HUES48 (cell line): Measurements from ENCODE around the gene ZBTB18.
"Not testable (repeated sequence)": the region's sequence is repeated elsewhere in the genome, so short reads cannot be mapped to it uniquely, and the experiment has no call there.

Experiments used
- H3K27ac ChIP-seq: one replicate; pipeline ENCODE4 v1.7.0; 2013; ENCODE audit warnings: low read depth, low read length, inconsistent platforms
- H3K27me3 ChIP-seq: 2 replicates; pipeline ENCODE4 v1.6.1; 2013; ENCODE audit warnings: mild to moderate bottlenecking, low read length; ENCODE audit not compliant: control insufficient read depth, insufficient read depth
- H3K36me3 ChIP-seq: 2 replicates; pipeline ENCODE4 v1.6.1; 2013; ENCODE audit warnings: low read length; ENCODE audit not compliant: control insufficient read depth, insufficient read depth
- H3K4me1 ChIP-seq: 2 replicates; pipeline ENCODE4 v1.6.1; 2013; ENCODE audit warnings: mild to moderate bottlenecking, low read length; ENCODE audit not compliant: control insufficient read depth, insufficient read depth
- H3K4me3 ChIP-seq: 2 replicates; pipeline ENCODE4 v1.5.1; 2013; ENCODE audit warnings: mild to moderate bottlenecking, low read depth, low read length
- H3K9ac ChIP-seq: 2 replicates; pipeline ENCODE4 v1.6.1; 2013; ENCODE audit warnings: mild to moderate bottlenecking, low read depth, low read length, moderate library complexity
- H3K9me3 ChIP-seq: 2 replicates; pipeline ENCODE4 v1.6.1; 2013; ENCODE audit warnings: low read length; ENCODE audit not compliant: control insufficient read depth, insufficient read depth

Gene ZBTB18

DNA sequence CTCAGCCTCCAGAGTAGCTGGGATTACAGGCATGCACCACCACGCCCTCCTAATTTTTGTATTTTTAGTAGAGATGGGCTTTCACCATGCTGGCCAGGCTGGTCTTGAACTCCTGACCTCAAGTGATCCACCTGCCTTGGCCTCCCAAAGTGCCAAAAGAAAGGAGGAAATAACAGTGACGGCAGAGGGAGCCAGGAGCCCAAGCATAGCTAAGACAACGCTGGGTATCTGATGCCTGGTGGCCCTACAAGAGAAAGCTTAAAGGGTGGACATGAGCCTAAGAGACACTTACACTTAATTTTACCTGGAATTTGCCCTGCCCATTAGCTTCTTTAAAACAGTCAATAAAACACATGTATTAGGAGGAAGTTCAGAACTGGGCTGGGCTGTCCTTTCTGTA is 36.2 kb upstream of the ZBTB18 start:
- H3K9ac ChIP-seq, H3K36me3 ChIP-seq, H3K27ac ChIP-seq, H3K4me3 ChIP-seq, H3K9me3 ChIP-seq, H3K27me3 ChIP-seq: not testable (repeated sequence)
- peaks cover 23% of the 10 kb centered on the region for H3K4me1 ChIP-seq

- peaks cover 14% of the 10 kb centered on the region; the same call in 1 of the 2 replicates for H3K4me1 ChIP-seq
- no peaks in the 10 kb centered on the region for H3K27me3 ChIP-seq
- no peak overlapping the region for H3K4me3 ChIP-seq
- H3K9me3 ChIP-seq = no peaks in the 10 kb centered on the region
- no peak overlapping the region for H3K9ac ChIP-seq
- no peaks in the 10 kb centered on the region for H3K36me3 ChIP-seq
- no peak overlapping the region for H3K27ac ChIP-seq
Measured at GRCh38 chr1:244019982-244020485, 31.0 kb upstream of the ZBTB18 start.

GRCh38 chr1:244021427-244021826 is 29.7 kb upstream of the ZBTB18 start:
- Histone ChIP-seq H3K9me3 (no peaks in the 10 kb centered on the region), H3K36me3 (no peaks in the 10 kb centered on the region), H3K4me3 (no peak overlapping the region), H3K9ac (no peak overlapping the region), H3K27ac (peak overlapping the region; percentile 17), H3K27me3 (no peaks in the 10 kb centered on the region), H3K4me1 (peaks cover 14% of the 10 kb centered on the region; the same call in 1 of the 2 replicates)

DNA sequence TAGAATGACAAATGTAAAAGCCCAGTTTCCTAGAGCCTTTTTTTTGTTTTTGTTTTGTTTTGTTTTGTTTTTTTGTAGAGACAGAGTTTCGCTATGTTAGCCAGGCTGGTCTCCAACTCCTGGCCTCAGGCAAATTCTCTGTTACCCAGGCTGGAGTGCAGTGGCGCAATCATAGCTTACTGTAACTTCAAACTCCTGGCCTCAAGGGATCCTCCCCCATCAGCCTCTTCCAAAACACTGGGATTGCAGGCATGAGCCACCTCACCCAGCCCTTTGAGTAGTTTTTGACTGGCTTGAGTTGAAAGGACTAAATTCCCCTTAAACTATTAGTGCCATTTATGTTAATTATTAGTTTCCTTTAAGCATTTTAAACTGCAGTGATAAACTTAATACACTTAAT is 28.8 kb upstream of the ZBTB18 start:
- H3K4me1 ChIP-seq = peaks cover 14% of the 10 kb centered on the region; the same call in 1 of the 2 replicates
- H3K27ac ChIP-seq = no peak overlapping the region
- no peak overlapping the region for H3K9ac ChIP-seq
- H3K27me3 ChIP-seq = no peaks in the 10 kb centered on the region
- H3K4me3 ChIP-seq = no peak overlapping the region
- no peaks in the 10 kb centered on the region for H3K9me3 ChIP-seq
- H3K36me3 ChIP-seq = no peaks in the 10 kb centered on the region

DNA sequence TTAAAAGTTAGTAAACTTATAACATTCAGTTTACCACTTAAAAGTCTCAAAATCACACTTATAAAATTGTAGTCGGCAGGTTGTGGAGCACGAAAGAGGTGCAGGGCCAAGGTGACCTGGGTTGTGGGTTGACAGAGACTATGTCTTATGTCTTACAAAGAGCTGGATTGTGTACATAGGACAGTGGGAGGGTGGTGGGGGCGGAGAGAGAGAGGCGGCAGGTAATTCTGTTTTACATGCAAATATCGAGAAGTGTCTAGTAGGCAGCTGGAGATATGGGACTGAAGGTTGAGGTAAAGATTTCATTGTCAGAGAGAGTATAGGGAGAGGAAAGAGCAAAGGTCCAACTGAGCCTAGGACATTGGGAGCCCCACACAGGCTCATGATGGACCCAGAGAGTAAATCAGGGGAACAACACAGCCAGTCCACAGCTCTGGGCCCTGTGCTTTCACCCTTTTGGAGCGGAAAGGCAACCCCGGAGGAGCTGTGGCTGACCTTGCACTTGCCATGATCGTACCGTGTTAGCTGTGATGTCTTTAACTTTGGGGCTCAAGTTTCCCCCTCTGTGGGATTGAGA is 28.1 kb upstream of the ZBTB18 start:
- no peaks in the 10 kb centered on the region for H3K36me3 ChIP-seq
- H3K27ac ChIP-seq = no peak overlapping the region
- H3K4me1 ChIP-seq = peaks cover 14% of the 10 kb centered on the region; the same call in 1 of the 2 replicates
- H3K27me3 ChIP-seq = no peaks in the 10 kb centered on the region
- no peaks in the 10 kb centered on the region for H3K9me3 ChIP-seq
- H3K4me3 ChIP-seq = no peak overlapping the region
- H3K9ac ChIP-seq = no peak overlapping the region

DNA sequence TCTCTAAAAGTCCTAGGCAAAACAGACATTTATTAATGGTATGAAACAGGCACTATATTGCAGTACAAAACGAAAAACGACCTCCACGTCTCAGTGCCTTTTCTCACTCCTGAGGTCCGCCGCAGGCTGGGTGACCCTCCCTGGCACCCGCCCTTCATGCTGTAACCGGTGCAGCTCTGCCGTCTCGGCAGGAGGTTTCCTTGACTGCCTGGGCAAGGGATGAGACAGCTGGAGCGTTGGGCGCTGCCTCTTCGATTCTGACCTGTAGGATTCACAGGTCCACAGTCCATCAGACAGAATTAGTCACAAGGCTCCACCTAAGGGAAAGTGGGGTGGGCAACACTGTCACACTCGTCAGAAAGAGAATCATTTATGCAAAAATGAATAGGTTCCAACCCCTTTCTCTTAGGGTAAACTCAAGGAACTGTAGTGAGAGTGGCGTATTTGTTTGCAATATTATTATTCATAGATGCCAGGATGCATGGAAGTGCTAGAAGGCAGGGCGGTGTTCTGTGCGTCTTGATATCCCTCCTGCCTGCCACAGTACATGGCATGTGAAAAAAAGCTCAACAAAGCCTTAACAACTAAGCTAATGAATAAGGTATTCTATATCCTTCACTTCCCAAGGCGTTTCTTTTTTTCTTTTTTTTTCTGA is 23.5 kb upstream of the ZBTB18 start:
- Histone ChIP-seq H3K4me1 (0 out of 2 replicates have a peak, but pooled peaks cover under 1% of the 10 kb centered on the region), H3K4me3 (no peak overlapping the region), H3K27me3 (no peaks in the 10 kb centered on the region), H3K9ac (no peak overlapping the region), H3K9me3 (no peaks in the 10 kb centered on the region), H3K36me3 (no peaks in the 10 kb centered on the region), H3K27ac (no peak overlapping the region)

- Histone ChIP-seq H3K36me3 (no peaks in the 10 kb centered on the region), H3K27me3 (no peaks in the 10 kb centered on the region), H3K4me1 (no peaks in the 10 kb centered on the region), H3K27ac (no peak overlapping the region), H3K9me3 (no peaks in the 10 kb centered on the region), H3K4me3 (no peak overlapping the region), H3K9ac (no peak overlapping the region)
Measured at GRCh38 chr1:244028701-244029100, 22.4 kb upstream of the ZBTB18 start.

- Histone ChIP-seq H3K9ac (no peak overlapping the region), H3K4me3 (no peak overlapping the region), H3K9me3 (no peaks in the 10 kb centered on the region), H3K27me3 (no peaks in the 10 kb centered on the region), H3K27ac (no peak overlapping the region), H3K36me3 (no peaks in the 10 kb centered on the region), H3K4me1 (no peaks in the 10 kb centered on the region)
Measured at GRCh38 chr1:244029124-244029523, 22.0 kb upstream of the ZBTB18 start.

DNA sequence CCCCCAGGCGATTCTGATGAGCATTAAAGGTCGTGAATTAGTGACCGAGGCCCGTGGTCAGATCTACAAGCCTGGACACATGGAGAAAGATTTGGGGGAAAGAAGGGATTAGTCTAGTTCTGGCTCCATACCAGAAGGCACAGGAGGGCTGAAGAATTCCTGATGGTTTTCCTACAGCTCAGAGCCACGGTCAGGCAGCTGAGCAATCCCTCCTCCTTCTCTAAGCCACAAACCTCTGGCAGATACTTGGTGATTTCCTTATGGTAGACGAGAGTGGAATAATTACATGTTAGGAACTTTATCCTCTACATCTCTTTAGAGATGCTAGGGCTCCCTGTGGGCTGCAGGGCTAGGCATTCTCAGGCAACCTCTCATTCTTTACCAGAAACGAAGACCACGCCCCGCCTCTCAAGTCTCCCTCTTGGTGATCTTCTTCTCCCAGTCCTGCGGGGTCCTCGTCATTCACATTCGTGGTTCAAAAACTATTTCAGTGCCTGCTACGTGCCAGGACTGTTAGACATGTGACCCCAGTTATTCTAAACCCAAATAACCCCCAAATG is 20.5 kb upstream of the ZBTB18 start:
- Histone ChIP-seq H3K27ac (no peak overlapping the region), H3K9me3 (no peaks in the 10 kb centered on the region), H3K36me3 (no peaks in the 10 kb centered on the region), H3K4me1 (no peaks in the 10 kb centered on the region), H3K27me3 (no peaks in the 10 kb centered on the region), H3K4me3 (no peak overlapping the region), H3K9ac (no peak overlapping the region)

DNA sequence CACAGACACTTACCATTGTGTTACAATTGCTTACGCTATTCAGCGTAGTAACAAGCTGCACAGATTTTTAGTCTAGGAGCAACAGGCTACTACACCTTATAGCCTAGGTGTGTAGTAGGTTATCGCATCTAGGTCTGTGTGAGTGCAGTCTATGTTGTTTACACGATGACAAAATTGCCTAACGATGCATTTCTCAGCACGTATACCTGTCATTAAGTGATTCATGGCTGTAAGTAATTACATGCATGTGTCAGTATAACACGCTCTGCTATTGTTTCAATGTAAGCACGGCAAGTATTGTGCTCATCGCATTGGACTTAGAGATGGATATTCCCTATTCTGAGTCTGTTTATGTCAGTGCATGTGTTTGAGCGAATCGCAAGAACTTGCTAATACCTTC is 15.7 kb upstream of the ZBTB18 start:
- Histone ChIP-seq H3K27me3 (no peaks in the 10 kb centered on the region), H3K36me3 (no peaks in the 10 kb centered on the region), H3K27ac (no peak overlapping the region), H3K9ac (no peak overlapping the region), H3K4me1 (no peaks in the 10 kb centered on the region), H3K4me3 (no peak overlapping the region), H3K9me3 (no peaks in the 10 kb centered on the region)

DNA sequence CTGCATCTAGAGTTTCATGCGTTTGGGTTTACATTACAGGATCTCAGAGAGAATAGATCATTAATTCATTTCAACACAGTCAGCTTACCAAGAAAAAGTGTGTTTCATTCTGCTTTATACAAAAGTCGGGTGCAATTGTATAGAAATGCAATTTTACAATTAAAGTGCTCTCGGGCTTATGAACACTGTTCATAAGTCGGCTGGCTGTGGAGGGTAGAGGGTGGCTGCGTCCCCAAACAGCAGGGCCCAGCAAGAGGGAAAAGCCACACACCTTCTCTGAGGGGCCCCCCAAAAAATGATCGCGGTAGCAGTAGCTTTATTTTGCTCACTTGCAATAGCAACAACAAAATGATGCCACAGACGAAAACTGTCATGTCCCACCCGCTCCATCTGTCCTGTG is 13.8 kb upstream of the ZBTB18 start:
- Histone ChIP-seq H3K36me3 (no peaks in the 10 kb centered on the region), H3K27me3 (no peaks in the 10 kb centered on the region), H3K4me3 (no peak overlapping the region), H3K9ac (no peak overlapping the region), H3K4me1 (no peaks in the 10 kb centered on the region), H3K9me3 (no peaks in the 10 kb centered on the region), H3K27ac (no peak overlapping the region)
